WTC11 (cell line): ENCODE measurements around the gene EFCAB12.

Experiments used
- ESRRA ChIP-seq: sonication (generic); formaldehyde crosslinking; IDR thresholded peaks from 2 replicates; pipeline ENCODE4 v1.8.1; 2022; ENCODE audit warnings: mild to moderate bottlenecking, missing genetic modification reagents, borderline replicate concordance
- SMAD3 ChIP-seq: sonication (generic); formaldehyde crosslinking; IDR thresholded peaks from 2 replicates; pipeline ENCODE4 v1.8.0; 2022; ENCODE audit warnings: missing genetic modification reagents, mild to moderate bottlenecking, borderline replicate concordance
- TP53 ChIP-seq: sonication (generic); formaldehyde crosslinking; IDR thresholded peaks from 2 replicates; pipeline ENCODE4 v1.8.1; 2023; ENCODE audit warnings: mild to moderate bottlenecking, missing genetic modification reagents
- TF ChIP-seq, protein P1 (sequence below): fragments of 200-600 bp; IDR thresholded peaks from 2 replicates; pipeline ENCODE4 v1.8.0; 2022; ENCODE audit warnings: antibody characterized with exemption

DNA sequence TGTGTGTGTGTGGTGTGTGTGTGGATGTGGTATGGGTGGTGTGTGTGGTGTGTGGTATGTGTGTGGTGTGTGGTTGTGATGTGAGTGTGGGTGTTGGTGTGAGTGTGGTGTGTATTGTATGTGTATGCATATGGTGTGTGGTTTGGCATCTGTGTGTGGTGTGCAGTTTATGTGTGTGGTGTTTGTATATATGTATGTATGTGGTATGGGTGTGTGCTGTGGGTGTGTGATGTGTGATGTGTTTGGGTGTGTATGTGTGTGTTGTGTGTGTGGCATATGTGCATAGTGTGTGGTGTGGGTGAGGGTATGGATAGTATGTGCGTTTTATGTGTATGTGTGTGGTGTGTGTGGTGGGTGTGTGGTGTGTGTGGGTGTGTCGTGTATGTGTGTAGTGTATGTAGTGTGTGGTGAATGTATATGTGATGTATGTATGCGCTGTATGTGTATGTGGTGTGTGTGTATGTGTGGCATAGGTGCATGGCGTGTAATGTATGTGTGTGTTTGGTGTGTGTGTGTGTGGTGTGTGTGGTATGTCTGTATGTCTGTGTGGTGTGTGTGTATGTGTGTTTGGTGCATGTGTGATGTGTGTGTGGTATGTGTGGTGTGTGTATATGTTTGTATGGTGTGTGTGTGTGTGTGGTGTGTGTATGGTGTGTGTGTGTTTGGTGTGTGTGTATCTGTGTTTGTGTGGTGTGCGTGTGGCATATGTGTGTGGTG lies 58.0 kb downstream of the EFCAB12 start:
- TF ChIP-seq, protein P1, sequence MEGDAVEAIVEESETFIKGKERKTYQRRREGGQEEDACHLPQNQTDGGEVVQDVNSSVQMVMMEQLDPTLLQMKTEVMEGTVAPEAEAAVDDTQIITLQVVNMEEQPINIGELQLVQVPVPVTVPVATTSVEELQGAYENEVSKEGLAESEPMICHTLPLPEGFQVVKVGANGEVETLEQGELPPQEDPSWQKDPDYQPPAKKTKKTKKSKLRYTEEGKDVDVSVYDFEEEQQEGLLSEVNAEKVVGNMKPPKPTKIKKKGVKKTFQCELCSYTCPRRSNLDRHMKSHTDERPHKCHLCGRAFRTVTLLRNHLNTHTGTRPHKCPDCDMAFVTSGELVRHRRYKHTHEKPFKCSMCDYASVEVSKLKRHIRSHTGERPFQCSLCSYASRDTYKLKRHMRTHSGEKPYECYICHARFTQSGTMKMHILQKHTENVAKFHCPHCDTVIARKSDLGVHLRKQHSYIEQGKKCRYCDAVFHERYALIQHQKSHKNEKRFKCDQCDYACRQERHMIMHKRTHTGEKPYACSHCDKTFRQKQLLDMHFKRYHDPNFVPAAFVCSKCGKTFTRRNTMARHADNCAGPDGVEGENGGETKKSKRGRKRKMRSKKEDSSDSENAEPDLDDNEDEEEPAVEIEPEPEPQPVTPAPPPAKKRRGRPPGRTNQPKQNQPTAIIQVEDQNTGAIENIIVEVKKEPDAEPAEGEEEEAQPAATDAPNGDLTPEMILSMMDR, result no peak
- no peak for TF ChIP-seq TP53 (CRISPR knock-in tag)
- TF ChIP-seq SMAD3 (CRISPR knock-in tag), result no peak
- TF ChIP-seq ESRRA, result no peak
